Type B pancreatic cell (in vitro differentiated cells): Measurements from ENCODE around the gene TP73. TPM values are rescaled to one million over a fixed set of nuclear protein-coding genes. Genes with fewer than 3 reads are reported as not detected.
A peak's percentile ranks its signal among the peaks of the same experiment; 100 is the strongest.

Experiments used
- DNase-seq: peaks from one replicate; pipeline ENCODE4 v3.0.0; 2021; ENCODE audit warnings: mixed read lengths; ENCODE audit not compliant: unreplicated experiment; ENCODE audit errors: extremely low spot score
- H3K27ac Mint-ChIP-seq: 2 replicates; pipeline ENCODE4 v1.8.0; 2021; ENCODE audit warnings: mild to moderate bottlenecking, mixed read lengths
- H3K27me3 Mint-ChIP-seq: 2 replicates; pipeline ENCODE4 v1.8.0; 2021; ENCODE audit warnings: mixed read lengths
- H3K36me3 Mint-ChIP-seq: 2 replicates; pipeline ENCODE4 v1.8.0; 2021; ENCODE audit warnings: mixed read lengths
- H3K4me1 Mint-ChIP-seq: one replicate; pipeline ENCODE4 v1.8.0; 2021; ENCODE audit warnings: mixed read lengths; ENCODE audit not compliant: unreplicated experiment
- H3K4me3 Mint-ChIP-seq: 2 replicates; pipeline ENCODE4 v1.8.0; 2021; ENCODE audit warnings: mild to moderate bottlenecking, mixed read lengths
- H3K9me3 Mint-ChIP-seq: 2 replicates; pipeline ENCODE4 v1.8.0; 2021; ENCODE audit warnings: mixed read lengths
- total RNA-seq: library from RNA; stranded (reverse); gene quantifications from 2 replicates; pipeline ENCODE4 v1.2.1, GENCODE V29; 2021; ENCODE audit warnings: low replicate concordance
- TF ChIP-seq, protein P1 (sequence below): fragments of 200-600 bp; sonication (generic); conservative IDR thresholded peaks from 2 replicates; pipeline ENCODE4 v1.5.0; 2021; ENCODE audit warnings: antibody characterized with exemption, mild to moderate bottlenecking

Gene TP73
- total RNA-seq, 1 donor from 2014 or later = 1.6 TPM

DNA sequence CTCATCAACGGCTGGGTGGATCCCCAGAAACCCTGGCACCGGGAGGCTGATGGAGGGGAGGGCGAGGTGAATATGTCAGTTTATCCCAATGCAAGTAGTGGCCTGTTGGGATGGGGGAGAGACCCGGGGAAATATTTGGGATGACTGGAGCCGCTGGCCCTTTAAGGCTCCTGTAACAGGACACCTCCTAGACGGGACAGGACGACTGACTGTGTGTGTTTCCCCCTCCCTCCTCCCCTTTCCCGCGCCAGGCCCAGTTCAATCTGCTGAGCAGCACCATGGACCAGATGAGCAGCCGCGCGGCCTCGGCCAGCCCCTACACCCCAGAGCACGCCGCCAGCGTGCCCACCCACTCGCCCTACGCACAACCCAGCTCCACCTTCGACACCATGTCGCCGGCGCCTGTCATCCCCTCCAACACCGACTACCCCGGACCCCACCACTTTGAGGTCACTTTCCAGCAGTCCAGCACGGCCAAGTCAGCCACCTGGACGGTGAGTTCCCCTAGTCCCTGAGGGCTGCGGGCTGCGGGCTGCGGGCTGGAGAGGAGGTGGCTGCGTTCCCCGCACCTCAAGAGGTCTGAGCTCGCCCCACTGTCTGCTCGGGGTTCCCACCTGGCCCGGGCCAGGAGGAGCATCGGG is 55.1 kb downstream of the TP73 start:
- H3K4me1 Mint-ChIP-seq = peaks cover 11% of the 10 kb centered on the region
- H3K9me3 Mint-ChIP-seq = no peaks in the 10 kb centered on the region
- H3K27me3 Mint-ChIP-seq = peaks cover 30% of the 10 kb centered on the region
- TF ChIP-seq, protein P1, sequence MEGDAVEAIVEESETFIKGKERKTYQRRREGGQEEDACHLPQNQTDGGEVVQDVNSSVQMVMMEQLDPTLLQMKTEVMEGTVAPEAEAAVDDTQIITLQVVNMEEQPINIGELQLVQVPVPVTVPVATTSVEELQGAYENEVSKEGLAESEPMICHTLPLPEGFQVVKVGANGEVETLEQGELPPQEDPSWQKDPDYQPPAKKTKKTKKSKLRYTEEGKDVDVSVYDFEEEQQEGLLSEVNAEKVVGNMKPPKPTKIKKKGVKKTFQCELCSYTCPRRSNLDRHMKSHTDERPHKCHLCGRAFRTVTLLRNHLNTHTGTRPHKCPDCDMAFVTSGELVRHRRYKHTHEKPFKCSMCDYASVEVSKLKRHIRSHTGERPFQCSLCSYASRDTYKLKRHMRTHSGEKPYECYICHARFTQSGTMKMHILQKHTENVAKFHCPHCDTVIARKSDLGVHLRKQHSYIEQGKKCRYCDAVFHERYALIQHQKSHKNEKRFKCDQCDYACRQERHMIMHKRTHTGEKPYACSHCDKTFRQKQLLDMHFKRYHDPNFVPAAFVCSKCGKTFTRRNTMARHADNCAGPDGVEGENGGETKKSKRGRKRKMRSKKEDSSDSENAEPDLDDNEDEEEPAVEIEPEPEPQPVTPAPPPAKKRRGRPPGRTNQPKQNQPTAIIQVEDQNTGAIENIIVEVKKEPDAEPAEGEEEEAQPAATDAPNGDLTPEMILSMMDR = no peak
- no peak for DNase-seq
- no peaks in the 10 kb centered on the region for H3K36me3 Mint-ChIP-seq
- no peak overlapping the region for H3K27ac Mint-ChIP-seq
- peak overlapping the region; percentile 76 for H3K4me3 Mint-ChIP-seq

DNA sequence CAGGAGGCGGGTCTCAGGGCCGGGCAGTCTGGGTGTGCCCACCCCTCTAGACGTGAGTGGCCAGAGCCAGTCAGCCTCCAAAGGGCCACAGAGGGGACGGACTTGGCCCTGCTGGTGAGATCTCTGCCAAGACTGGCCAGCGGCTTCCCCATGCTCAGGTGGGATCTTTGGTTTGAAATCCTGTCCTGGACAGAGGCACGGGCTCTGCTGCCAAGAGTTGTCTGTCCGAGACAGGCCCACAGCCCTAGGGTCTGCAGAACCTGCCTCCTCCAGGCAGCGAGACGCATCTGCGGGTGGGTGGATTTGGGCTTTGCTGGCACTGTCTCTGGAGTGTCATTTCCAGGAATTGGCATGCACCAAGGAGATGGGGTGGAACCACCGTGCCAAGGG is 55.6 kb downstream of the TP73 start:
- Mint-ChIP-seq H3K9me3 (no peaks in the 10 kb centered on the region), H3K4me3 (no peak overlapping the region), H3K27ac (no peak overlapping the region), H3K27me3 (peaks cover 30% of the 10 kb centered on the region), H3K4me1 (peaks cover 11% of the 10 kb centered on the region), H3K36me3 (no peaks in the 10 kb centered on the region)
- TF ChIP-seq, protein P1 = no peak
- DNase-seq = no peak

DNA sequence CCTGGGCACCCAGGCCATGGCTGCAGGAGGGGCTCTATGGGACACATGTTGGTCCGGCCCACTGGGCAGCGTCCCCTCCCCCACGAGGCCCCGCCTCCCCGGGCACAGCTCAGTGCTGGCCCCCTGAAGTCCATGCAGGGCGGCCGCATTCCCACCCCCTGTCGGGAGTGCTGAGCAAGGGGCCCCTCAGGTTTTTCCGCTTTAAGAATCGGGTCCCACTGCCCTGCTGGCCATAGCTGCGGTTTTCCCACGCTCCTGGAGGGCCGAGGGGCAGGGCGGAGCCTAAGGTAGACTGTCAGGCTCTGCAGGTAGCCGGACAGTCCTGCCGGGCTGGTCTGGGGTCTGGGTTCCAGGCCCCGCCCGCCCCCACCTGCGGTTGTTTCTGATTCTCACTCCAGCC is 56.5 kb downstream of the TP73 start:
- Mint-ChIP-seq H3K27ac (no peak overlapping the region), H3K4me1 (peaks cover 11% of the 10 kb centered on the region), H3K9me3 (no peaks in the 10 kb centered on the region), H3K36me3 (no peaks in the 10 kb centered on the region), H3K4me3 (no peak overlapping the region), H3K27me3 (peaks cover 30% of the 10 kb centered on the region)
- DNase-seq = no peak
- TF ChIP-seq, protein P1 = no peak

DNA sequence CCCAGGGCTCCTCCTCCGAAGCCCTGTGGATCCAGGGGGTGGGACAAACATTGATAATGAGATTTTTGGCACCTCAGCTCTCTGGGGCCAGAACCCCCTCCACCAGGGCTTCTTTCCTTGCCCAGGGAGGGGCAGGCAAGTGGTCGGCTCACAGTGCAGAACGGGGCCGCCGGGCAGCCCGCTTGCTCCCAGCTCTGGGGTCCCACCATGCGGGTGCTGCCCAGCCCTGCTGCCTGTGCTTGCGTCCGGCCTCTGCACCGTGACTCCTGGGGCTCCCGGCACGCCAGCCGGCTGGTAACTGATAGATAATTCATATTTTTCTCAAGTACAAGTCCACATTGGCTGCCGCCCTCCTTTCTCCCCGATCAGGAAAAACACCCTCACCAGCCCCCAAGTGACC is 57.9 kb downstream of the TP73 start:
- no peak for DNase-seq
- TF ChIP-seq, protein P1 = no peak
- Mint-ChIP-seq H3K27ac (no peak overlapping the region), H3K4me3 (peak overlapping the region; percentile 22), H3K4me1 (peaks cover 11% of the 10 kb centered on the region), H3K9me3 (no peaks in the 10 kb centered on the region), H3K27me3 (peaks cover 28% of the 10 kb centered on the region), H3K36me3 (no peaks in the 10 kb centered on the region)

DNA sequence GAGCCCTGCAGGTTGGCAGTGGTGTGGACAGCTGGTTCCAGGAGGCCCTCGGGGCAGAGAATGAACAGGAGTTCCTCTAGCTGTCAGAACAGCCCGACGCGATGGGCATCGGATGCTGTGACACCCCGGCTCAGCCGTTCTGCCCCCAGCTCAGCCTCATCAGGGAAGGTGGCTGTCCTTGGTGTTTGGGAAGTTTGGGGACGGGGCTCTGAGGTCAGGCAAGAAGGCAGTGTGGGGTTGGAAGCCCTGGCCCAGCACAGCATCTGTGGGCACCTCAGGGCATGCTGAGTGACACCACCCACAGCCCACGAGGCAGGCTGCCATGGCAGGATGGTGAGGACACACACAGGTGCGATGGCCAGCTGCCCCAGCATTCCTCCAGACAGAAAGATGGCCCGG is 59.1 kb downstream of the TP73 start:
- peaks cover 11% of the 10 kb centered on the region for H3K4me1 Mint-ChIP-seq
- TF ChIP-seq, protein P1 = no peak
- DNase-seq = no peak
- no peak overlapping the region for H3K4me3 Mint-ChIP-seq
- no peak overlapping the region for H3K27ac Mint-ChIP-seq
- H3K9me3 Mint-ChIP-seq = no peaks in the 10 kb centered on the region
- H3K36me3 Mint-ChIP-seq = no peaks in the 10 kb centered on the region
- H3K27me3 Mint-ChIP-seq = peaks cover 28% of the 10 kb centered on the region
